Measurements from ENCODE around the gene PCDHA9.
"Not testable (repeated sequence)": the region's sequence is repeated elsewhere in the genome, so short reads cannot be mapped to it uniquely, and the experiment has no call there.

PCDHA9 gene

GRCh38 chr5:140834439-140835008 is 13.7 kb upstream of the PCDHA9 start:
- DNase-seq, result not testable (repeated sequence)

- no peak for DNase-seq
Measured at GRCh38 chr5:140835622-140836510, 12.3 kb upstream of the PCDHA9 start.

GRCh38 chr5:140840978-140841962 is 6.9 kb upstream of the PCDHA9 start, which contains the start of gene PCDHA8:
Gene PCDHA8, plus strand, starts transcription at chr5:140841187. Its CDS starts 135 bp downstream, at chr5:140841322.
- no peak for DNase-seq

GRCh38 chr5:140842798-140843733 is 5.1 kb upstream of the PCDHA9 start:
- no peak for DNase-seq

- not testable (repeated sequence) for DNase-seq
Measured at GRCh38 chr5:140849831-140850634, 1.9 kb downstream of the PCDHA9 start.

GRCh38 chr5:140855772-140856674 is 7.8 kb downstream of the PCDHA9 start, which contains the start of gene PCDHA10:
Gene PCDHA10, plus strand, starts transcription at chr5:140855897. Its CDS starts 152 bp downstream, at chr5:140856049.
- no peak for DNase-seq

- no peak for DNase-seq
Measured at GRCh38 chr5:140857177-140857986, 9.2 kb downstream of the PCDHA9 start.

GRCh38 chr5:140857987-140858240 is 9.7 kb downstream of the PCDHA9 start:
- no peak for DNase-seq

- DNase-seq, result no peak
Measured at GRCh38 chr5:140862441-140863295, 14.5 kb downstream of the PCDHA9 start.

GRCh38 chr5:140868721-140869554 is 20.8 kb downstream of the PCDHA9 start, which contains the start of gene PCDHA11:
Gene PCDHA11, plus strand, starts transcription at chr5:140868957. Its CDS starts 147 bp downstream, at chr5:140869104.
- no peak for DNase-seq

GRCh38 chr5:140869555-140869886 is 21.3 kb downstream of the PCDHA9 start:
- no peak for DNase-seq

GRCh38 chr5:140870221-140871201 is 22.3 kb downstream of the PCDHA9 start:
- no peak for DNase-seq

- DNase-seq, result no peak
Measured at GRCh38 chr5:140875085-140876065, 27.2 kb downstream of the PCDHA9 start, which contains the start of gene PCDHA12. Gene PCDHA12, plus strand, starts transcription at chr5:140875308. Its CDS starts 165 bp downstream, at chr5:140875473.

GRCh38 chr5:140876541-140877261 is 28.5 kb downstream of the PCDHA9 start:
- not testable (repeated sequence) for DNase-seq

Data from SIG-M5 (cell line).